Activated naive CD4-positive, alpha-beta T cell treated with anti-CD3 and anti-CD28 coated beads, Interleukin-2, amount 50 U/mL, for 16 hours (primary cell): ENCODE data around the gene DNAJC18.
"Not testable (repeated sequence)": the region's sequence is repeated elsewhere in the genome, so short reads cannot be mapped to it uniquely, and the experiment has no call there.

Experiments used
- DNase-seq: peaks from one replicate; pipeline ENCODE4 v3.0.0-alpha.2; 2020

DNAJC18 gene

DNA sequence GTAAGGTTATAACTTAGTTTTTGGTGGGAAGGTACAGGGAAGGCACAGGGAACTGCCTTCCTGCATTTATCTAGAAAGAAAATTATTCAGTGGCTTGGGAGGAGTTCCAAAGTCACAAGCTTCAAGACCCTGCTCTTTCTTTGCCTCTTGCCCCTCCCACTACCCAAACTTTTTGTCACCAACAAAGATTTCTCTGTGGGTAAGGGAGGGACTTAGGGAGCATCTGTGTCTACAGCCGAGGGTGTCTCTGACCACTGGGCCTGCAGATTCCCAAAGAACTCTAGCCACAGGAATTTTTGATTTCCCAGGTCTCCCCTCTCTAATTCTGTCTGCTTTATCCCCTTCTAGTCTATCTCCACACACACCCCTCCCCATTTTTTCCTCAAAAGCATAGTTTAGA, 21.1 kb upstream of the DNAJC18 start:
- DNase-seq = no peak

DNA sequence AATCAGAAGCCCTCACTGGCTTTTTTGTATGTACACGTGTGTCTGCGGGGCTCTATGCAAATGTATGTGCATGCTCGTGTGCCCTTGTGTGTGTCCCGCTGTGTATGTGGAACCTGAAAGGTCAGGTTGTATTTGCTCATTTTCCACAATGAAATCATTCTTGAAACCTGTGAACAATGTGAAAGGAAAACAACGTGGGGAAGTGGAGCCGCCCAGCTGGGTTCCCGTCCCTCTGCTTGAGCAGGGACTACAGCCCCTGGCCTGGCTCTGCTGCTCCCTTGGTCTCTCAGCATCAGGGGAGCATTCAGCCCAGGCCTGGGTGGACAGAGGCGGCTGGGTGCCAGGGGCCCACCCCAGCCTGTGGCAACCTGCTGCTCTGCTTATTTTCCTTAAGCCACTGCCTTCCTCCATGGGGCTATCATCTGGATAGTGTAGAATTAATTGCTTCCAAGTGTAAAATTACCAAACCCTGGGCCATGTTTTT, 20.2 kb upstream of the DNAJC18 start:
- DNase-seq = peak; percentile 29

DNA sequence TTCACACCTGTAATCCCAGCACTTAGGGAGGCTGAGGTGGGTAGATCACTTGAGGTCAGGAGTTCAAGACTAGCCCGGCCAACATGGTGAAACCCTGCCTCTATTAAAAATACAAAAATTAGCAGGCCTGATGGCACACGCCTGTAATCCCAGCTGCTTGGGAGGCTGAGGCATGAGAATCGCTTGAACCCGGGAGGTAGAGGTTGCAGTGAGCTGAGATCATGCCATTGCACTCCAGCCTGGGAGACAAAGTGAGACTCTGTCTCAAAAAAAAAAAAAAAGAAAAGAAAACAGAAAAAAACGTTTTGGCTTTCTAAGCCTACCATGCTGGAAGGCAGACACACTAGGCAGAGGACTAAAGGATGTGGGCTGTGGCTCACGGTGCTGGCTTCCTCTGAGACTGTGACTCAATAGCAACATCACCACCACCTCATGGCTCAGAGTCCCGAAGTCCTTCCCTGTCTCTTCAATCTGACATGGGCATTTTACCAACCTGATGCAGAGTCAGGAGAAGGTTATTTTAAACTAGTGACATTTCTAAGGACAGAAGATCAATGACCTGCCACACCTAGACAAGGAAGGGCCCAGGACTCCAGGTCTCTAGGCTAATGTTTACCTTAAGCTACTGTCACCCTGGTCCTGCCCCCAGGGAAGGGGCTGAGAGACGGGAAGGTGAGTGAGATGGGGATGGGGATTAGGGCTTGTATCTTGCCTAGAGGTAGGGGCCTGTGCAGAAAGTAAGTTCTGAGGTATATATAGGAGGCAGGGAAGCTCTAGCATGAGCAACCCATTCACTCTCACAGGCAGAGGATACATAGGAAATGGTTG, 19.5 kb upstream of the DNAJC18 start:
- peak; percentile 73 for DNase-seq

DNA sequence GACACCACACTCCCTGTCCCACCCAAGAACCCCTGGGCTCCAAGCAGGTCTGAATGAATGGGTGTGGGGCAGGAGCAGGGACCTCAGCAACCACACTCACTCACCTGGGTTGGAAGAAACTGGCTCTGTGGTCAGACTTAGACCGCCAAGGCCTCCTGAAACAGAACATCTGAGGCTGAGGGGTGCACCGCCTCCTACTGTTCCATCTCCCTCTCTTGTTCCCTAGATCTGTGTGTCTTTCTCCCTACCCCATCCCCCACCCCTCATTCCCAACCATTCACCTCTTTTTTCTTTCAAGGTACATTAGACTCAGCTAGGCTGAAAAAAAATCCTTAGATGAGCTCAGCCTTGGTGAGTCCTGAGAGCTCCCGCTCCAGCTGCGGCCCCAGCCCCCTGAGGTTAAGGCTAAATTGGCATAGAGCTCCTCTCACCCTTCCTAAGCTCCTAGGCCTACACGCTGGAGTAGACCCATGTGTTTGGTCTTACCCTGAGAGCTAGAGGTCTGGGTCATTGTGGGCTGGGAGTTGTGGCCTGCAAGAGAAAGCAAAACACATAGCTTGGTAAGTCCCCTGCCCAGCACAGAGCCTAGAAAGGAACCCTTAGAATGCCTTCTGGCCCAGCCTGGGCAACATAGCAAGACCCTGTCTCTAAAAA, 18.5 kb upstream of the DNAJC18 start:
- DNase-seq = no peak

DNA sequence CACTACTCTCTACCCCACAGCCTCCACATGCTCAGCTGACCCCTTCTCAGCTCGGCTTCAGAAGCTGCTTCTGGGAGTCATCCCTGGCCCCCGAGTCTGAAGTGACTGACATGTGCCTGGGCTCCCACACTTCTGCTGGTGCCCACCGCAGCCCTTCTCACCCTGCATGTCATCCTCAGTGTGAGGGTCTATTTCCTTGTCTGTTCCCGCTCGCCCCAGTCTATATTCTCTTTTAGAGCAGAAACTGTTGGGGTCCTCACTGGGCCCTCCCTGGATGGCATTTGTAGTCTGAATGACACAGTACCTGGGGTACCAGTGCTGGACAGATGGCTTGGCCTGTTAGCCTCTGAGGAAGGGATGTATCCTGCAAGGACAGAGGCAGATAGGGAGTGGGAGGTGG, 17.9 kb upstream of the DNAJC18 start:
- no peak for DNase-seq

DNA sequence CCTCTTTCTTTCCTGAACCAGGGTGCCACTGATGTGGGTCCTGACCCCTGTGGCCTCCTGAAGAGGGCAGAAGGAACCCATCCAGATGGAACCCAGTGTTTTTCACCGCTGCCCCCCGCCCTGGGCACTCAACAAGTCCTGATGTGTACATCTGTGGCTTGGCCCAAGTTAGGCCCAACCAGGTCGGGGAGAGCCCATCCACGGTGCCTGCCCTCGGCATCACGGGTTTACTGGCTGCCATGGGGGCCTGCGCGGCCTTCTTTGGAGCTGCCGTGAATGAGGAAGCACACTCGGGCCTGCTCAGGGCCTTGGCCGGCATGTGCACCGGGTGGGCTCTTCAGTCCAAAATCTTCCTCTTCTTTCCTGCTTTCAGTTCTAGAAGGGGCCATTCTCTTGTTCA, 17.5 kb upstream of the DNAJC18 start:
- DNase-seq = no peak

DNA sequence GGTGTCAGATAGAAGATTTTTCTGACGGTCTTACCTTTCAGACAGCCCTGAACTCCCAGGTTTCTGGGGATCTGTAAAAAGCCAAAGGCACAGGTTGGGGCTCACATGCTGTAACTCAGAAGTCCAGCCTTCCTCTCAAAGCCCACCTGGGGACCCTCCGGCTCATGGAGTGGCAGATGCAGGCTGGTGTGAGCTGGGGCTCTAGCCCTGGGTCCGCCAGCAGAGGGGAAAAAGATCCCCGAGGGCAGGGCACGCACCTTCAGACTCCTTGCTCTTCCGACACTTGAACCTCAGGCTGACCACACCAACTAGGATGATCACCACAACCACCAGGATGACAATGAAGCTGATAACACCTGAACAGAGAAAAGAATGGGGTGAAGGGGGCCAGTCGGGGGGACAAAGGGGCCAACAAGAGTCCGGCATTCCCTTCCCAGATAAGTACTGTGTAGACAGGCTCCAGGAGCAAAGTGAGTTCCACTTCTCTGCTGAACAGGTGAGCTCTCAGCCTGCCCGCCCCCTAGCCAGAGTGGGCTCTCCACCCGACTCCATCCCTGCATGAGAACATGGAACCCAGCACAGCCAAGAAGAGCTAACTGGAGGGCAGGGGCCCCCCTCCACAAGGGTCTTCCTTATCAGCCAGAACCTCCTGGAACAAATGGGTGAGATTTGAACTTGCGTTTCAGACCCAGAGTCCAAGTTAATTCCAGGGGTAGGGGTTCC, 15.4 kb upstream of the DNAJC18 start:
- DNase-seq = no peak

DNA sequence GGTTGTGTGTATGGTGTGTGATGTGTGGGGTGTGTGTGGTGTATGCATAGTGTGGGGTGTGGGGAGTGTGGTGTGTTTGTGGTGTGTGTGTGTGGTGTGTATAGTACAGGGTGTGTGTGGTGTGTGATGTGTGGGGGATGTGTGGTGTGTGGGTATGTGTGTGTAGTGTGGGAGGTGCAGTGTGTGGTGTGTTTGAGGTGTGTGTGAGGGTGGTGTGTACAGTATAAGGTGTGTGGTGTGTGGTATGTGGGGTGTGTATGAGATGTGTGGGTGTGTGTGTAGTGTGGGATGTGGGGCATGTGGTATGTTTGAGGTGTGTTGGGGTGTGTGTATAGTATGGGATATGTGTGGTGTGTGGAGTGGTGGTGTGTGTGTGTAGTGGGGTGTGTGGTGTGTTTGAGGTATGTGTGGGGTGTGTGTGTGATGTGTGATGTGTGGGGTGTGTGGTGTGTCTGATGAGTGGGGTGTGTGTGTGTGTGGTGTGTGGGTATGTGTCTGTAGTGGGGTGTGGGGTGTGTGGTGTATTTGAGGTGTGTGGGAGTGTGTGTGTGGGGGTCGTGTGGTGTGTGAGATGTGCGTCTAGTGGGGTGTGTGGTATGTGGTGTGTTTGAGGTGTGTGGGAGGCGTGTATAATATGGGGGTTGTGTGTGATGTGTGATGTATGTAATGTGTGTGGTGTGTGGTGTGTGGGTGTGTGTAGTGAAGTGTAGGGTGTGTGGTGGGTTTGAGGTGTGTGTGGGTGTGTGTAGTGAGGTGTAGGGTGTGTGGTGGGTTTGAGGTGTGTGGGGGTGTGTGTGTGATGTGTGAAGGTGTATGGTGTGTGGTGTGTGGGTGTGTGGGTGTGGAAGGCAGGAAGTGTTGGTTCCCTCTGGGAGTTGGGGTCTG, 14.6 kb upstream of the DNAJC18 start:
- no peak for DNase-seq

DNA sequence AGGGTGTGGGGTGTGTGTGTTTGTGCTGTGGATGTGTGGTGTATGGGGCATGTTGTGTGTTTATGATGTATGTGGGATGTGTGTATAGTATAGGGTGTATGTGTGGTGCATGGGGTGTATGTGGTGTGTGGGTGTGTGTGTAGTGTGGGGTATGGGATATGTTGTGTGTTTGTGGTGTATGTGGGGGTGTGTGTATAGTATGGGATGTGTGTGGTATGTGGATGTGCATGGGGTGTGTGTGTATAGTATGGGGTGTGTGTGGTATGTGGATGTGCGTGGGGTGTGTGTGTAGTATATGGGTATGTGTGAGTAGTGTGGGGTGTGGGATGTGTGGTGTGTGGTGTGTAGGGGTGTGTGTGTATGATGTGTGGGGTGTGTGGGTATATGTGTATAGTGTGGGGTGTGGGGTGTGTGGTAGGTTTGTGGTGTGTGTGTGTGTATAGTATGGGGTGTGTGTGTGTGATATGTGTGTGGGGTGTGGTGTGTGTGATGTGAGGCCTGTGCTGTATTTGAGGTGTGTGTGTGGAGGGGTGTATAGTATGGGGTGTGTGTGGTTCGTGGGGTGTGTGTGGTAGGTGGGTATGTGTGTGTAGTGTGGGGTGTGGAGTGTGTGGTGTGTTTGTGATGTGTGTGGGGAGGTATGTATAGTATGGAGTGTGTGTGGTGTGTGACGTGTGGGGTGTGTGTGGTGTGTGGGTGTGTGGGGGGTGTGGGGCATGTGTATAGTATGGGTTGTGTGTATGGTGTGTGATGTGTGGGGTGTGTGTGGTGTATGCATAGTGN, 12.7 kb upstream of the DNAJC18 start:
- DNase-seq = no peak

DNA sequence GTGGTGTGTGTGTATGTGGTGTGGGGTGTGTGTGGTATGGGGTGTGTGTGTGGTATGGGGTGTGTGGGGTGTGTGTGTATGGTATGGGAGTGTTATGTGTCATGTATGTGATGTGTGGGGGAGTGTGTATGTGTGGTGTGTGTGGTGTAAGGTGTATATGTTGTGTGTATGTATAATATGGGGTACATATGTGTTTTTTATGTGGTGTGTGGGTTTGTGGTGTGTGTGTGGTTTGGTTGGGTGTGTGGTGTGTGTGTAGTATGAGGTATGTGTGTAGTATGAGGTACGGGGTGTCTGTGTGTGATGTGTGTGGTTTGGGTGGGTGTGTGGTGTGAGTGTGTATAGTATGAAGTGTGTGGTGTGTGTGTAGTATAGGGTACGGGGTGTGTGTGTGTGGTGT, 11.9 kb upstream of the DNAJC18 start:
- DNase-seq = no peak

DNA sequence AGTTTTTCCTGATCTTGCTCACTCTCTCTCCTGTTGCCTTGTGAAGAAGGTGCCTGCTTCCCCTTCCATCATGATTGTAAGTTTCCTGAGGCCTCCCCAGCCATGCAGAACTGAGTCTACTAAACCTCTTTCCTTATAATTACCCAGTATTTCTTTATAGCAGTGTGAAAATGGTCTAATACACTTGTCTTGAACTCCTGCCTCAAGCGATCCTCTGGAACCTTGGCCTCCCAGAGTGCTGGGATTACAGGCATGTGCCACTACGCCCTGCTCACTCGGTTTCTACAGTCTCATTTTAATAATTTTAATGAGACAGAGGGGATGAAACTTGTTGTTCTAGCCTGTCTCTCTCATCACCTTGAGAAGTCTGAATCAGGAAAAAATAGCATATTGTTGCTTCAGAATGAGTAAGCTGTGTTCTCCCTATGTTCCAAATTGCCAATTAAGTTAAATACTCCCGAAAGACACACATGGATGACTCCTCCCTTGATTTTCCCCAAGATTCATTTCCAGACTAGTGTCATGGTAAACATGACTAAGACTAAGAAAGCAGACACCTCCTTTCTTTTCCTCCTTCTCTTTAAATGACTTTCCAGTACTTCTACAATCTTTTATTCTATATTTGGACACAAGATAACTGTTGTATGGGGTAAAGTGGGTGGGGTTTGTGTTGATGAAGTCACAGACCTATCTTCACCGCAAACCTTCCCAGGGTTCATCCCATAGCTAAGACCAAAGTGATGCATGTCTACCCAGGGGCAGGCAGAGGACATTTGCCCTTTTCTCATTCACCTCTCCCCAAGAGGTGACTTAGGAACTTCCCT, 7.8 kb upstream of the DNAJC18 start:
- DNase-seq = no peak

DNA sequence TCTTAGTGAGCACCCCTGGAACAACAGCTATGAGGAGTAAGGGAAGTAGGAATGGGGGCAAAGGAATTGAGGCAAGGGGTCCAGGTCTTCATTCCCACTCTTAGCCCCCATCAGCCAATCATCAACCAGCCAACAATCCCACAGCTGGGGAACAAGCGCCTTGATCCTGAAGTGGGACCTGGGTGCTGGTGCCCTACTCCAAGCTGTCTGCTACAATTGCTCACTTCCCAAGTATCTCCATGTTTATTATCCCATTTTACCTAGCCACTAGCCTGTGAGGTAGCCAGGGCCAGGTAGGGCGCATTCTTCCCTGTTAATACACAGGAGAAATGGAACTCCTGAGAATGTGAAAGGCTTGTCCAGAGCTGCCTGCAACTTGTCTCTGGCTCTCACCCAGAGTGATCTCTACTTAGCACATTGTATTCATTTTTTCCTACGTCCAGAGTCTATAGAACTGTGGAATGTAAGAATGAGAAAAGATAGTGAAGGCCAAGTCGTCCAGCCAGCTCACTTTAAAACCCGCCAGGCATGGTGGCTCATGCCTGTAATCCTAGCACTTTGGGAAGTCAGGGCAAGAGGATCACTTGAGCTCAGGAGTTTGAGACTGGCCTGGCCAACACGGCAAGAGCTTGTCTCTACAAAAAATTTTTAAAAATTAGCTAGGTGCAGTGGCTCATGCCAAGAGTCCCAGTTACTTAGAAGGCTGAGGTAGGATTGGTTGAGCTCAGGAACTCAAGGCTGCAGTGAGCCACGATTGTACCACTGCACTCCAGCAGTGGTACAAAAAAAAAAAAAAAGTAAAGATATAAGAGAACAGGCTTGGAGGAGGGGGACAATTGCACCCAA, 6.2 kb upstream of the DNAJC18 start:
- no peak for DNase-seq

DNA sequence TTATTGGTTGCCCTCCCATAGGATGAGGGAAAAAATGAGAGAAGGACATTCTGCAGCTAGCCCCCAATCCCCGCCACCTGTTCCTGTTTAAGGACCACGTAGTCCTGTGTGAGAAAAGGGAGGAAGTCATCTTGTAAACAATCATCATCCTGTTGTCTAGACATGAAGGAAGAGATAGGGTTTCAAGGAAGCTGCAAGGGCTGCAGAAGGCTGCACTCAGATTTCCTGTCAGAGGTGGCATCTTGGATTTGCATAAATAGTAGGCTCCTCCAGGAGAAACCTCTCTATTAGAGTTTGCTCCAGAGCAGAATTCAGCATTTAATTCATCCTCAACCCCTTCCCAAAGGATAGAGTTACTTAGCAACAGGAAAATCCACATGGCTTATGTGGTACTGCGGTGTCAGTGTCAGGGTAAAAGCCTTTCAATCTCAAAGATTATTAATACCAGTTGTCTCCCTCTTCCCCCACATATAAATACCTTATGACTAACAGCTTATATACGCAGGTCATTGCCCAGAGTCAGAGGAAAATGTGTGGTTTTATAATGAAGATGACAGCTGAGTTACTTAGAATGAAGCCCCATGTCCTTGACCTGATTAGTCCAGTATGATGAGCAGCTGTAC, 4.6 kb upstream of the DNAJC18 start:
- no peak for DNase-seq

DNA sequence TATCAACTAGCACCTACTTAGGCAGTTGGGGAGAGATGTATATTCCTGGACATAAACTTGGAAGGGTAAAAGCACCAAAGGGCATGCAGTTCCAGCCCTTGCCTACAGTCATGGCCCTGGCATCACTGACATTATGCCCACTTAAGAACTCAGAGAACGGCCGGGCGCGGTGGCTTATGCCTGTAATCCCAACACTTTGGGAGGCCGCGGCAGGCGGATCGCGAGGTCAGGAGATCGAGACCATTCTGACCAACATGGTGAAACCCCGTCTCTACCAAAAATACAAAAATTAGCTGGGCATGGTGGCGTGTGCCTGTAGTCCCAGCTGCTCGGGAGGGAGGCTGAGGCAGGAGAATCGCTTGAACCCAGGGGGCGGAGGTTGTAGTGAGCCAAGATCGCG, 1.1 kb upstream of the DNAJC18 start:
- not testable (repeated sequence) for DNase-seq

DNA sequence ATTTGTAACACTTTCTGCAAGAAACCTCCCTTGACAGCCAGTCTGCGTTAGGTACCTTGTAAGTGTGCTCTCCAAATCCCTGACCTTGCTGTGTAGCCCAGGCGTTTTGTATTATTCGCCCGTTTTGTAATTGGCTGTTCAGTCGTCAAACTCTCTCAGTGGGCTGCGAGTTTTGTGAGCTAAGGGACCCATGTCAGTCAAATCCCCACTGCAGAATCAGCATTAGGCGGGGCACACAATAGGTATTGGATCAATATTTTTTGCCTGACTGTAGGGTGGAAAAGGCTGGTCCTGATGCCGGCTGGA, 665 bp downstream of the DNAJC18 start:
- DNase-seq = no peak

DNA sequence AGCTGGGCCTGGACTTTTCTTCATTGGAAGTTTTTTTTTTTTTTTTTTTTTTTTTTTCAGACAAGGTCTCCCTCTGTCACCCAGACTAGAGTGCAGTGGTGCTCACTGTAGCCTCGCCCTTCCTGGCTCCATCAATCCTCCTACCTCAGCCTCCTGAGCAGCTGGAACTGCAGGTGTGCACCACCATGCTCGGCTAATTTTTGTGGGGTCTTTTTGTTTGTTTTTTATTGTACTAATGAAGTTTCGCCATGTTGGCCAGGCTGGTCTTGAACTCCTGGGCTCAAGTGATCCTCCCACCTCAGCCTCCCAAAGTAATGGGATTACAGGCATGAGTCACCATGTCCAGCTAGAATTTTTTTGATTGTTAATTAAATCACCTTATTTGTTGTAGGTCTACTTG, 3.6 kb downstream of the DNAJC18 start:
- no peak for DNase-seq

DNA sequence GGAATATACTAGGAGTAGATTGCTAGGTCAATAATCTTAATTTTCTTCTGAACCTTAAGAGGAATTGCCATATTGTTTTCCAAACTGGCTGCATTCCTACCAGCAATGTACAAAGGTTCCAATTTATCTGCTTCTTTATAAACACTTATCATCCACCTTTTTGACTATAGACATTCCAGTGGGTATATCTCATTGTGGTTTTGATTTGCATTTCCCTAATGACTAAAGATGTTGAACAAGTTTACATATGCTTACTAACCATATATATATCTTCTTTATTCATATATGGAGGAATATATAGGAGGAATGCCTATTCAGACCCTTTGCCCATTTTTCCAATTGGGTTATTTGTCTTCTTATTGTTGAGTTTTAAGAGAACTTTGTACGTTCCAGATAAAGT, 7.6 kb downstream of the DNAJC18 start:
- DNase-seq = no peak

DNA sequence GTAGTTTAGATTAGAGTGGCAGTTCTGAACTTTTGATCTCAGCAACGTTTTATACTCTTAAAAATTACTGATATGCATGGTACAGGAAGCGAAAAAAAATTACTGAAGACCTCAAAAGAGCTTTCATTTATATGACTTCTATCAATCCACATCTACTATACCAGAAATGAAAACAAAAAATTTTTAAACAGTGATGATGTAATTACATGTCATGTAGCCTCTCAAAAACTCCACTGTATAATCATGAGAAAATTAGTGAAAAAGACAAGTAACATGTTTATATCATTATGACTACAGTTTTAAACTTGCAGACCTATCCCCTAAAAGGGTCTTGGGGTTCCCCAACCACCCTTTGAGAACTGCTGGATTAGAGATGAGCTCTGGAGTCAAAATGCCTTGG, 9.3 kb downstream of the DNAJC18 start:
- DNase-seq = no peak

DNA sequence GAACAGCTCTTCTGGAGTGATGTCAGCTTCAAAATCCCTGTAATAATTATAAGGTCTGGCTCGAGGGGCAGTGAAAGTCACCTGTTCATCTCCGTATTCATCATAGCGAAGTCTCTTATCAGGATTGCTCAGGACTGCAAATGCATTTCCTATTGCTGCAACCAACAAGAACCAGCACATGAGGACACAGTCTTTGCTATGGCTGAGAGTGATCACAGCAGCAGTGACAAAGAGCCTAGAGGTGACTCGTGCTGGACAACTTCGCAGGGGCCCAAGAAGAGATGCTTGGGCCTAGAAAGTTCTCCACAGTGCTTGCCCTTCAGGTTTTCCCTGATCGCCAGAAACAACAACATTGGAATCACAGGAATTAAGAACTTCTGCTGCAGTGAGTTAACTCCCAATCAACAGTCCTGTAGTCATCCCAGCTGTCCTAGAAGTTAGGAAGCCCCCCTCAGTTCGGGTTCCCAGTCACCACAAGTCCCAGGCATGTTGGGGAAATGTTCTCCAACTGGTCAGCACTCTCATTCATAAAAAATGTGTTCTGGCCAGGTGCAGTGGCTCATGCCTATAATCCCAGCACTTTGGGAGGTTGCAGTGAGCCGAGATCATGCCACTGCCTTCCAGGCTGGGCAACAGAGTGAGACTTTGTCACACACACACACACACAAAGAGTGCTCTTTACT, 13.0 kb downstream of the DNAJC18 start:
- DNase-seq = no peak
